IMR-90 (cell line): ENCODE data around the gene NRIP3. TPM values are rescaled to one million over a fixed set of nuclear protein-coding genes. Genes with fewer than 3 reads are reported as not detected.

Source experiments
- ATAC-seq: fragments of 200-7000 bp; cut with Tn5 transposase; 2 replicates; pipeline ENCODE4 v1.9.1; 2020; ENCODE audit warnings: low read depth, mild to moderate bottlenecking, moderate library complexity
- BruUV-seq: library from RNA; stranded (reverse); fragments of 400-500 nt; replicated peaks from 2 replicates; lab custom pipeline; 2021; lab: Mats Ljungman, UMichigan
- CTCF ChIA-PET: fragments of 300-600 bp; formaldehyde crosslinking; extraction: SDS; loops from one replicate; lab custom pipeline; 2021; ENCODE audit warnings: antibody characterized with exemption; lab: Yijun Ruan, JAX
- POLR2A ChIA-PET: fragments of 300-600 bp; sonication (Branson Sonifier 250); formaldehyde crosslinking; loops from one replicate; lab custom pipeline; 2022; ENCODE audit warnings: antibody characterized with exemption; ENCODE audit not compliant: unreplicated experiment; lab: Charles Lee
- DNase-seq: peaks from one replicate; pipeline ENCODE4 v3.0.0; 2013
- H2AFZ ChIP-seq: replicated peaks from 2 replicates; pipeline ENCODE3; 2013; ENCODE audit warnings: low read length, mild to moderate bottlenecking; ENCODE audit not compliant: poor library complexity
- H2AK5ac ChIP-seq: 2 replicates; pipeline ENCODE4 v1.6.1; 2013; ENCODE audit warnings: low read depth, low read length, inconsistent platforms
- H2AK9ac ChIP-seq: replicated peaks from 2 replicates; pipeline ENCODE3; 2013; ENCODE audit warnings: mild to moderate bottlenecking, low read depth, low read length, moderate library complexity; ENCODE audit not compliant: poor library complexity
- H2BK120ac ChIP-seq: 2 replicates; pipeline ENCODE4 v1.6.1; 2013; ENCODE audit warnings: low read depth, low read length, inconsistent platforms
- H2BK15ac ChIP-seq: 3 replicates; pipeline ENCODE4 v1.6.1; 2013; ENCODE audit warnings: low read depth, low read length, inconsistent platforms
- H2BK20ac ChIP-seq: 2 replicates; pipeline ENCODE4 v1.6.1; 2013; ENCODE audit warnings: low read depth, mild to moderate bottlenecking, inconsistent platforms, low read length, moderate library complexity
- H2BK5ac ChIP-seq: 2 replicates; pipeline ENCODE4 v1.6.1; 2013; ENCODE audit warnings: mild to moderate bottlenecking, low read depth, low read length, inconsistent platforms; ENCODE audit not compliant: poor library complexity, severe bottlenecking
- H3K14ac ChIP-seq: replicated peaks from 2 replicates; pipeline ENCODE4 v1.6.1; 2013; ENCODE audit warnings: low read depth, low read length, inconsistent platforms
- H3K18ac ChIP-seq: 2 replicates; pipeline ENCODE4 v1.6.1; 2013; ENCODE audit warnings: low read depth, low read length, control low read depth
- H3K23ac ChIP-seq: 2 replicates; pipeline ENCODE4 v1.6.1; 2013; ENCODE audit warnings: low read depth, low read length, inconsistent platforms
- H3K27ac ChIP-seq: 2 replicates; pipeline ENCODE4 v1.5.1; 2013; ENCODE audit warnings: mild to moderate bottlenecking, control low read depth, low read length; ENCODE audit not compliant: insufficient read depth
- H3K27me3 ChIP-seq: 2 replicates; pipeline ENCODE4 v1.6.1; 2013; ENCODE audit warnings: low read length; ENCODE audit not compliant: control insufficient read depth, insufficient read depth
- H3K36me3 ChIP-seq: 2 replicates; pipeline ENCODE4 v1.6.1; 2013; ENCODE audit warnings: low read length, mixed read lengths; ENCODE audit not compliant: control insufficient read depth, insufficient read depth
- H3K4ac ChIP-seq: 2 replicates; pipeline ENCODE4 v1.6.1; 2013; ENCODE audit warnings: low read depth, low read length, inconsistent platforms
- H3K4me1 ChIP-seq: 2 replicates; pipeline ENCODE4 v1.6.1; 2013; ENCODE audit warnings: low read length, mixed read lengths; ENCODE audit not compliant: control insufficient read depth, insufficient read depth
- H3K4me2 ChIP-seq: 2 replicates; pipeline ENCODE4 v1.6.1; 2013; ENCODE audit warnings: low read depth, mild to moderate bottlenecking, control low read depth, low read length, moderate library complexity
- H3K4me3 ChIP-seq: 2 replicates; pipeline ENCODE4 v1.5.1; 2013; ENCODE audit warnings: low read depth, mild to moderate bottlenecking, control low read depth, low read length, moderate library complexity; ENCODE audit not compliant: insufficient read depth
- H3K56ac ChIP-seq: 2 replicates; pipeline ENCODE4 v1.6.1; 2013; ENCODE audit warnings: low read length, inconsistent platforms; ENCODE audit not compliant: insufficient read depth; ENCODE audit errors: extremely low read depth
- H3K79me1 ChIP-seq, 2 experiments: 2 replicates each; pipeline ENCODE4 v1.6.1; 2013; ENCODE audit warnings: low read length in 2 of 2, inconsistent platforms in 1 of 2, low read depth in 1 of 2
- H3K9ac ChIP-seq: 2 replicates; pipeline ENCODE4 v1.6.1; 2013; ENCODE audit warnings: low read depth, low read length, control low read depth
- H3K9me1 ChIP-seq: 2 replicates; pipeline ENCODE4 v1.6.1; 2013; ENCODE audit warnings: low read length, inconsistent platforms; ENCODE audit not compliant: insufficient read depth
- H3K9me3 ChIP-seq: 2 replicates; pipeline ENCODE4 v1.6.1; 2013; ENCODE audit warnings: low read length; ENCODE audit not compliant: control insufficient read depth, insufficient read depth
- H4K20me1 ChIP-seq: 2 replicates; pipeline ENCODE4 v1.6.1; 2013; ENCODE audit warnings: low read length, inconsistent platforms; ENCODE audit not compliant: insufficient read depth
- H4K5ac ChIP-seq: 2 replicates; pipeline ENCODE4 v1.6.1; 2013; ENCODE audit warnings: mild to moderate bottlenecking, low read depth, low read length, control low read depth
- H4K8ac ChIP-seq, 2 experiments: 2 replicates each; pipeline ENCODE4 v1.6.1; 2013; ENCODE audit warnings: low read depth in 2 of 2, low read length in 2 of 2, control low read depth in 1 of 2, inconsistent platforms in 1 of 2
- H4K91ac ChIP-seq: 2 replicates; pipeline ENCODE4 v1.6.1; 2013; ENCODE audit warnings: low read depth, low read length, inconsistent platforms; ENCODE audit not compliant: insufficient read depth
- FOS ChIP-seq: fragments of 150-350 bp; IDR thresholded peaks from 2 replicates; pipeline ENCODE4 v1.6.1; 2016; ENCODE audit warnings: low read depth, low read length
- MAFK ChIP-seq: IDR thresholded peaks from 2 replicates; pipeline ENCODE4 v1.6.1; 2012; ENCODE audit warnings: low read depth, low read length, improper control_type of control experiment
- MXI1 ChIP-seq: IDR thresholded peaks from 2 replicates; pipeline ENCODE4 v1.6.1; 2012; ENCODE audit warnings: low read depth, mild to moderate bottlenecking, low read length, moderate library complexity, borderline replicate concordance
- WGBS, 2 experiments: methylation state at CpG; one replicate each; pipeline versions ENCODE4 v1.1.5 to v1.1.7; 2013; ENCODE audit warnings: missing lambda C conversion rate in 2 of 2; ENCODE audit not compliant: insufficient read length in 1 of 2; ENCODE audit errors: extremely low coverage in 2 of 2; 5-methylcytosine and 5-hydroxymethylcytosine counted together
- dilution Hi-C: fragments of 300-500 bp; cut with HindIII; formaldehyde crosslinking; loops from one replicate; pipeline ENCODE4 v1.14.3; 2018; ENCODE audit warnings: low sequenced_read_pairs; ENCODE audit not compliant: unreplicated experiment
- in situ Hi-C: fragments of 300-500 bp; cut with MboI; formaldehyde crosslinking; loops from 3 replicates; pipeline ENCODE4 v1.14.3; 2019; ENCODE audit warnings: low sequenced_read_pairs, inconsistent platforms, mixed read lengths
- intact Hi-C: fragments of 100-400 bp; cut with micrococcal nuclease; formaldehyde crosslinking; loops from 2 replicates; pipeline ENCODE4 v1.10.0; 2022
- polyA plus RNA-seq, 3 experiments: library from polyadenylated mRNA; depleted of rRNA; stranded (reverse); fragments of >200 nt; gene quantifications; 2 replicates each; pipeline ENCODE4 v1.2.3, GENCODE V29; 2012; ENCODE audit warnings: low replicate concordance in 1 of 3
- total RNA-seq: library from RNA; depleted of rRNA; stranded (reverse); fragments of >200 nt; gene quantifications from 2 replicates; pipeline ENCODE4 v1.2.3, GENCODE V29; 2012

Gene NRIP3
- total and polyA plus RNA-seq, 2 of the 4 experiments (the other 2 are of a cell fraction), result 11.5 to 43.6 TPM

DNA sequence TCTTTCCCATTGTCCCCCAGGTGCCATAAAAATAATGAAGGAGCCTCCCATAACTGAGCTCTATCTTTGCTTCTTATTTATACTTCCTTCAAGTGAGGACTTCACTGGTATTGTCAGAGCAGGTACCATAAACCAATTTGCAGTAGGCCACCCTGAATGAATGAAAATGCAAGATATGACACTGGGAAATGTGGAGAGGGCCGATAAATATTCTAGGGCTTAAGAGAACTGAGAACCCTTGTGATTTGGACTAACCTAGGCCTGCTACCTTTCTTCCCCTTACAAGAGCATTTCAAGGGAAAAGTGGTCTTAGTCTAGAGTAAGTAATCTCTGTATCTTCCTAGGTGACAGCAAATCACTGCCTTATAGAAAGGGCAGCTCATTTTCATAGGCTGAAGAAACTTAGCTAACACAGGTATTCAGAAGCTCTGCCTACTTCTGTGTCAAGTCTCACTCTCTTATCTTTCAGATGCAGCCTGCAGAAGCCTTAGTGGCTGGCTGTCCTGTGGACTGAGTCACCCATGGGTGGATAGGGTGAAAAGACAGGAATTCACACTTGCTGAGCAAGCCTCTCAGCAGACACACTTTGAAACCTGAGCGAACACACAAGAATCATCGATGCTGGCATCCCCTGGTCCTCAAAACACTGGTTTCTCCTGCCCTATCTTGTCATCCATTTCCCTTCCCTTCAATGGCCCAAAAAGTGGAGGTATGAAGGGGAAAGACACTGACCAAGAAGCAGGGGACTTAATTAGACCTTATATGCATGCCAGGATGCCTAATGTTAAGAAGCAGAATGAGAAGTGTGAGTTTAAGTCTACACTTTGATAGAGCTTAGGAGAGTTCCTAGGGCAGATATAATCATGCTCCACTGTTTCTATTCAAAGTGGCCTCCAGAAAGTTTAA, 15.2 kb downstream of the NRIP3 start:
- dilution Hi-C loops, result no loop called here
- Histone ChIP-seq H3K4me1 (peaks cover 5% of the 10 kb centered on the region), H2BK120ac (no peak overlapping the region), H2BK5ac (no peak overlapping the region), H3K4ac (0 out of 2 replicates have a peak overlapping the region, but pooled peaks have one; percentile 24), H4K91ac (no peak overlapping the region), H3K79me1 (peaks cover 2 to 13% of the 10 kb centered on the region in 2 experiments; a peak in 1 of 4 replicates), H3K18ac (no peak overlapping the region), H3K23ac (0 out of 2 replicates have a peak overlapping the region, but pooled peaks have one; percentile 6), H3K4me2 (no peak overlapping the region), H4K5ac (no peak overlapping the region), H3K27ac (no peak overlapping the region), H2BK20ac (no peak overlapping the region; the same call in 1 of the 2 replicates), H2BK15ac (0 out of 3 replicates have a peak overlapping the region, but pooled peaks have one; percentile 1), H4K20me1 (0 out of 2 replicates have a peak, but pooled peaks cover 4% of the 10 kb centered on the region), H3K14ac (peak overlapping the region; percentile 69; the same call in 1 of the 2 replicates), H2AFZ (peak overlapping the region; percentile 28), H3K27me3 (no peaks in the 10 kb centered on the region), H3K36me3 (peaks cover 3% of the 10 kb centered on the region), H3K56ac (no peak overlapping the region), H3K4me3 (no peak overlapping the region), H4K8ac (peak overlapping the region in 1 of 2 experiments; percentile 4; a peak in 1 of 4 replicates), H2AK5ac (peak overlapping the region; percentile 31; the same call in 1 of the 2 replicates), H3K9me1 (peaks cover 5% of the 10 kb centered on the region), H3K9ac (no peak overlapping the region), H3K9me3 (no peaks in the 10 kb centered on the region), H2AK9ac (no peak overlapping the region)
- CTCF ChIA-PET, result interaction anchor here (0.5 kb wide), 1 partner anchor 128 kb away, joined by 4 read pairs; no protein-coding TSS in a partner anchor
- POLR2A ChIA-PET, result no interaction called here
- intact Hi-C loops, result no loop called here
- DNase-seq, result peak; percentile 65
- ATAC-seq, result peak; percentile 78
- TF ChIP-seq MAFK, result peak; percentile 31; the same call in 1 of the 2 replicates
- TF ChIP-seq MXI1, result no peak
- TF ChIP-seq FOS, result no peak
- in situ Hi-C loops, result no loop called here
- BruUV-seq, result no TSS peak
- WGBS, 2 experiments, result no CpG with 5 or more reads among the region's 3 CpGs
